GM19455 (cell line): ENCODE results near the gene CEP104.

Experiments used
- ATAC-seq: cut with Tn5 transposase; IDR thresholded peaks from one replicate; pipeline ENCODE4 v1.9.1; 2021; ENCODE audit not compliant: unreplicated experiment

Gene CEP104

GRCh38 chr1:3767328-3767925 lies 89.6 kb downstream of the CEP104 start:
- ATAC-seq: no peak

GRCh38 chr1:3763351-3764125 lies 93.5 kb downstream of the CEP104 start:
- no peak for ATAC-seq

GRCh38 chr1:3762873-3763228 lies 94.2 kb downstream of the CEP104 start:
- no peak for ATAC-seq

- ATAC-seq: no peak
These were observed 94.7 kb downstream of the CEP104 start for GRCh38 chr1:3762151-3762872.
